SK-N-SH (cell line): ENCODE measurements around the gene C11orf54. TPM values are rescaled to one million over a fixed set of nuclear protein-coding genes. Genes with fewer than 3 reads are reported as not detected.
A peak's percentile ranks its signal among the peaks of the same experiment; 100 is the strongest.

Source experiments
- CTCF ChIA-PET: fragments of 300-600, 350-600 bp; formaldehyde crosslinking; extraction: SDS; loops from one replicate; lab custom pipeline; 2021; lab: Yijun Ruan, JAX
- POLR2A ChIA-PET: fragments of 350-600 bp; sonication (Branson Sonifier 250); formaldehyde crosslinking; extraction: SDS; loops from one replicate; lab custom pipeline; 2020; ENCODE audit warnings: antibody characterized with exemption, inconsistent platforms; lab: Yijun Ruan, JAX
- DNase-seq: peaks from one replicate; pipeline ENCODE4 v3.0.0; 2012
- H2AFZ ChIP-seq: fragments of 200-600 bp; sonication (generic); 2 replicates; pipeline ENCODE4 v1.8.1; 2016; ENCODE audit warnings: antibody characterized with exemption, mild to moderate bottlenecking, low read depth
- H3F3A ChIP-seq: fragments of 200-600 bp; sonication (generic); replicated peaks from 2 replicates; pipeline ENCODE3; 2016; ENCODE audit warnings: antibody characterized with exemption, mild to moderate bottlenecking; ENCODE audit not compliant: insufficient read depth
- H3K27ac ChIP-seq, 2 experiments: fragments of 200-500 bp in 1 of 2; fragments of 200-600 bp in 1 of 2; sonication (Bioruptor generic) in 1 of 2; sonication (generic), shearing (Covaris generic) in 1 of 2; 2 replicates each; pipeline versions ENCODE4 v1.5.1 to v1.6.1; 2014 to 2016; ENCODE audit warnings: low read depth in 2 of 2, inconsistent platforms in 1 of 2, low read length in 1 of 2, mild to moderate bottlenecking in 1 of 2, mixed read lengths in 1 of 2
- H3K27me3 ChIP-seq: fragments of 200-600 bp; sonication (generic), shearing (Covaris generic); 2 replicates; pipeline ENCODE4 v1.6.1; 2016; ENCODE audit warnings: mixed run types; ENCODE audit not compliant: insufficient read depth
- H3K36me3 ChIP-seq, 2 experiments: fragments of 200-500 bp in 1 of 2; fragments of 200-600 bp in 1 of 2; sonication (Bioruptor generic) in 1 of 2; sonication (generic) in 1 of 2; replicated peaks in 1 of 2; 2 replicates each; pipeline versions ENCODE3 to v1.5.1; 2014 to 2016; ENCODE audit warnings: low read length in 1 of 2, mild to moderate bottlenecking in 1 of 2; ENCODE audit not compliant: insufficient read depth in 2 of 2, control insufficient read depth in 1 of 2
- H3K4me1 ChIP-seq, 2 experiments: fragments of 200-500 bp in 1 of 2; fragments of 200-600 bp in 1 of 2; sonication (Bioruptor generic) in 1 of 2; sonication (generic), shearing (Covaris generic) in 1 of 2; 2 replicates each; pipeline versions ENCODE4 v1.5.1 to v1.6.1; 2014 to 2016; ENCODE audit warnings: low read depth in 1 of 2, low read length in 1 of 2, mixed run types in 1 of 2; ENCODE audit not compliant: insufficient read depth in 2 of 2, control insufficient read depth in 1 of 2
- H3K4me2 ChIP-seq: fragments of 200-600 bp; sonication (generic), shearing (Covaris generic); 2 replicates; pipeline ENCODE4 v1.6.1; 2017; ENCODE audit warnings: mixed run types
- H3K4me3 ChIP-seq, 2 experiments: fragments of 200-500 bp in 1 of 2; fragments of 200-600 bp in 1 of 2; sonication (Bioruptor generic) in 1 of 2; sonication (generic), shearing (Covaris generic) in 1 of 2; 2 replicates each; pipeline versions ENCODE4 v1.5.1 to v1.8.1; 2014 to 2016; ENCODE audit warnings: low read depth in 2 of 2, inconsistent platforms in 1 of 2, low read length in 1 of 2, mild to moderate bottlenecking in 1 of 2, mixed read lengths in 1 of 2, moderate library complexity in 1 of 2
- H3K79me2 ChIP-seq: fragments of 200-600 bp; sonication (generic); 2 replicates; pipeline ENCODE4 v1.8.1; 2017; ENCODE audit warnings: mild to moderate bottlenecking; ENCODE audit not compliant: insufficient read depth
- H3K9ac ChIP-seq: fragments of 200-600 bp; sonication (generic); 2 replicates; pipeline ENCODE4 v1.6.1; 2017; ENCODE audit warnings: mixed run types
- H3K9me2 ChIP-seq: fragments of 200-600 bp; sonication (generic); 2 replicates; pipeline ENCODE4 v1.6.1; 2017; ENCODE audit warnings: mixed run types
- H3K9me3 ChIP-seq: fragments of 200-600 bp; sonication (generic); 2 replicates; pipeline ENCODE4 v1.6.1; 2017; ENCODE audit warnings: mixed run types, mild to moderate bottlenecking, moderate library complexity
- H4K20me1 ChIP-seq: fragments of 200-600 bp; sonication (generic); 2 replicates; pipeline ENCODE4 v1.6.1; 2017; ENCODE audit warnings: mild to moderate bottlenecking, mixed run types; ENCODE audit not compliant: insufficient read depth
- CHD2 ChIP-seq: fragments of 150-350 bp; IDR thresholded peaks from 2 replicates; pipeline ENCODE4 v1.6.1; 2018; ENCODE audit warnings: low read length; ENCODE audit not compliant: partially characterized antibody
- ELF1 ChIP-seq: IDR thresholded peaks from 2 replicates; pipeline ENCODE4 v1.4.0; 2012
- EP300 ChIP-seq, 2 experiments: IDR thresholded peaks; 2 replicates each; pipeline versions ENCODE4 v1.4.0 to v1.6.1; 2012; ENCODE audit warnings: borderline replicate concordance in 1 of 2, low read depth in 1 of 2, low read length in 1 of 2
- EZH2phosphoT487 ChIP-seq: fragments of 200-600 bp; sonication (generic); IDR thresholded peaks from 2 replicates; pipeline ENCODE4 v1.6.1; 2017; ENCODE audit warnings: low read depth, mixed run types, mild to moderate bottlenecking, antibody characterized with exemption, moderate library complexity, borderline replicate concordance
- FOSL2 ChIP-seq: IDR thresholded peaks from 2 replicates; pipeline ENCODE4 v1.4.0; 2012; ENCODE audit warnings: low read depth, mild to moderate bottlenecking, moderate library complexity, borderline replicate concordance
- FOXJ3 ChIP-seq: sonication (generic); formaldehyde crosslinking; IDR thresholded peaks from 2 replicates; pipeline ENCODE4 v1.5.1; 2020; ENCODE audit warnings: mild to moderate bottlenecking, missing genetic modification reagents
- FOXM1 ChIP-seq: IDR thresholded peaks from 2 replicates; pipeline ENCODE4 v1.4.0; 2012; ENCODE audit warnings: low read depth, mild to moderate bottlenecking
- GATA2 ChIP-seq: sonication (generic); formaldehyde crosslinking; IDR thresholded peaks from 2 replicates; pipeline ENCODE4 v1.5.0; 2020; ENCODE audit warnings: mild to moderate bottlenecking, missing genetic modification reagents
- JUND ChIP-seq: IDR thresholded peaks from 2 replicates; pipeline ENCODE4 v1.4.0; 2012
- MAX ChIP-seq: IDR thresholded peaks from 2 replicates; pipeline ENCODE4 v1.4.0; 2012; ENCODE audit warnings: low read depth
- MEF2A ChIP-seq: IDR thresholded peaks from 2 replicates; pipeline ENCODE4 v1.4.0; 2012; ENCODE audit warnings: low read depth, borderline replicate concordance
- MXI1 ChIP-seq: IDR thresholded peaks from 2 replicates; pipeline ENCODE4 v1.6.1; 2012; ENCODE audit warnings: mild to moderate bottlenecking, low read depth, low read length, improper control_type of control experiment
- NRF1 ChIP-seq: IDR thresholded peaks from 2 replicates; pipeline ENCODE4 v1.6.1; 2012; ENCODE audit warnings: low read depth, mild to moderate bottlenecking, low read length
- RAD21 ChIP-seq: IDR thresholded peaks from 2 replicates; pipeline ENCODE4 v1.6.1; 2012; ENCODE audit warnings: mild to moderate bottlenecking, low read length
- RFX5 ChIP-seq: IDR thresholded peaks from 2 replicates; pipeline ENCODE4 v1.6.1; 2012; ENCODE audit warnings: mild to moderate bottlenecking, improper control_type of control experiment, low read length
- RXRA ChIP-seq: IDR thresholded peaks from 2 replicates; pipeline ENCODE4 v1.4.0; 2012; ENCODE audit warnings: low read depth, mild to moderate bottlenecking, borderline replicate concordance
- SIN3A ChIP-seq: IDR thresholded peaks from 2 replicates; pipeline ENCODE4 v1.6.1; 2012; ENCODE audit warnings: low read depth, mild to moderate bottlenecking, low read length, moderate library complexity, borderline replicate concordance
- SMC3 ChIP-seq: IDR thresholded peaks from 2 replicates; pipeline ENCODE4 v1.6.1; 2012; ENCODE audit warnings: low read depth, low read length, improper control_type of control experiment
- TAF1 ChIP-seq: IDR thresholded peaks from 2 replicates; pipeline ENCODE4 v1.6.1; 2012; ENCODE audit warnings: low read depth, mild to moderate bottlenecking, low read length, moderate library complexity, borderline replicate concordance
- TEAD4 ChIP-seq: IDR thresholded peaks from 2 replicates; pipeline ENCODE4 v1.4.0; 2012; ENCODE audit warnings: mild to moderate bottlenecking, borderline replicate concordance; ENCODE audit not compliant: insufficient read depth
- YY1 ChIP-seq: IDR thresholded peaks from 2 replicates; pipeline ENCODE4 v1.4.0; 2012; ENCODE audit warnings: low read depth, mild to moderate bottlenecking
- WGBS: methylation state at CpG from one replicate; pipeline ENCODE4 v1.1.6; 2017; ENCODE audit warnings: low lambda C conversion rate; 5-methylcytosine and 5-hydroxymethylcytosine counted together
- polyA plus RNA-seq, 3 experiments: library from polyadenylated mRNA; depleted of rRNA; stranded (reverse); fragments of >200 nt; gene quantifications; 2 replicates each; pipeline ENCODE4 v1.2.3, GENCODE V29; 2012
- TF ChIP-seq, protein P1 (sequence below): IDR thresholded peaks from 2 replicates; pipeline ENCODE4 v1.4.0; 2012; ENCODE audit warnings: low read depth, borderline replicate concordance
- TF ChIP-seq, protein P2 (sequence below): fragments of 150-350 bp; IDR thresholded peaks from 2 replicates; pipeline ENCODE4 v1.6.1; 2016; ENCODE audit warnings: mild to moderate bottlenecking, low read depth, low read length
- TF ChIP-seq, protein P3 (sequence below): IDR thresholded peaks from 2 replicates; pipeline ENCODE4 v1.6.1; 2012; ENCODE audit warnings: mild to moderate bottlenecking, low read depth, low read length, moderate library complexity
- TF ChIP-seq, protein P4 (sequence below): IDR thresholded peaks from 2 replicates; pipeline ENCODE4 v1.4.0; 2012; ENCODE audit warnings: low read depth, borderline replicate concordance

Gene C11orf54
- 7.7 and 12.4 TPM in 2 replicates for polyA plus RNA-seq (2012; rRNA removed)
- polyA plus RNA-seq (2012; cell fraction: cytosol; rRNA removed) = 11.9 and 15.0 TPM in 2 replicates
- polyA plus RNA-seq (2012; cell fraction: nucleus; rRNA removed) = 7.8 and 14.5 TPM in 2 replicates

- H2AFZ ChIP-seq = peak within 1 kb of the TSS; percentile 80
- peak within 1 kb of the TSS; percentile 94 to 95 for H3K4me3 ChIP-seq
- WGBS = 1% methylated on average over 58 of the region's 65 CpGs
- H3K9me2 ChIP-seq = no peaks in the 10 kb centered on the region
- peak; percentile 94 for DNase-seq
- peaks cover 26% of the 10 kb centered on the region for H3F3A ChIP-seq
- POLR2A ChIA-PET = interaction anchor here (0.6 to 3.3 kb wide), 17 partner anchors 9 to 1027 kb away, joined by 3 to 72 read pairs (median 3); partner anchors contain the start of genes AMOTL1, CEP295, MED17 and VSTM5
- peaks cover 65% of the 10 kb centered on the region for H3K79me2 ChIP-seq
- H3K27me3 ChIP-seq = no peaks in the 10 kb centered on the region
- peaks cover 37 to 49% of the 10 kb centered on the region in 2 experiments for H3K36me3 ChIP-seq
- CTCF ChIA-PET = interaction anchor here (0.6 to 1.8 kb wide), 4 partner anchors 11 to 507 kb away, joined by 3 to 5 read pairs (median 4); partner anchors contain the start of gene MED17
- peak within 1 kb of the TSS; percentile 98 for H3K9ac ChIP-seq
- peak within 1 kb of the TSS; percentile 93 to 96 for H3K27ac ChIP-seq
- H3K4me2 ChIP-seq = peak within 1 kb of the TSS; percentile 88
- H4K20me1 ChIP-seq = peaks cover 42% of the 10 kb centered on the region
- H3K4me1 ChIP-seq = peaks cover 8 to 19% of the 10 kb centered on the region in 2 experiments; a peak in 3 of 4 replicates
- H3K9me3 ChIP-seq = no peaks in the 10 kb centered on the region
- TF ChIP-seq MXI1 (peak; percentile 78), JUND (no peak), YY1 (peak; percentile 90), FOSL2 (no peak), CHD2 (peak; percentile 99), TAF1 (peak; percentile 95), SIN3A (peak; percentile 97), TEAD4 (no peak), FOXJ3 (CRISPR knock-in tag) (no peak), FOXM1 (no peak), SMC3 (no peak), NRF1 (peak; percentile 44), GATA2 (CRISPR knock-in tag) (no peak), MAX (peak; percentile 54; the same call in 1 of the 2 replicates), RAD21 (no peak), MEF2A (no peak), ELF1 (peak; percentile 94), RXRA (no peak), RFX5 (no peak), EP300 (IDR thresholded peaks at IDR 0.05; ENCODE audit: borderline replicate concordance in 1 of 2, low read depth in 1 of 2, low read length in 1 of 2) (no peak), EZH2phosphoT487 (no peak)
- TF ChIP-seq, protein P1, sequence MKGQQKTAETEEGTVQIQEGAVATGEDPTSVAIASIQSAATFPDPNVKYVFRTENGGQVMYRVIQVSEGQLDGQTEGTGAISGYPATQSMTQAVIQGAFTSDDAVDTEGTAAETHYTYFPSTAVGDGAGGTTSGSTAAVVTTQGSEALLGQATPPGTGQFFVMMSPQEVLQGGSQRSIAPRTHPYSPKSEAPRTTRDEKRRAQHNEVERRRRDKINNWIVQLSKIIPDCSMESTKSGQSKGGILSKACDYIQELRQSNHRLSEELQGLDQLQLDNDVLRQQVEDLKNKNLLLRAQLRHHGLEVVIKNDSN = no peak
- TF ChIP-seq, protein P2, sequence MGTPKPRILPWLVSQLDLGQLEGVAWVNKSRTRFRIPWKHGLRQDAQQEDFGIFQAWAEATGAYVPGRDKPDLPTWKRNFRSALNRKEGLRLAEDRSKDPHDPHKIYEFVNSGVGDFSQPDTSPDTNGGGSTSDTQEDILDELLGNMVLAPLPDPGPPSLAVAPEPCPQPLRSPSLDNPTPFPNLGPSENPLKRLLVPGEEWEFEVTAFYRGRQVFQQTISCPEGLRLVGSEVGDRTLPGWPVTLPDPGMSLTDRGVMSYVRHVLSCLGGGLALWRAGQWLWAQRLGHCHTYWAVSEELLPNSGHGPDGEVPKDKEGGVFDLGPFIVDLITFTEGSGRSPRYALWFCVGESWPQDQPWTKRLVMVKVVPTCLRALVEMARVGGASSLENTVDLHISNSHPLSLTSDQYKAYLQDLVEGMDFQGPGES = no peak
- TF ChIP-seq, protein P3, sequence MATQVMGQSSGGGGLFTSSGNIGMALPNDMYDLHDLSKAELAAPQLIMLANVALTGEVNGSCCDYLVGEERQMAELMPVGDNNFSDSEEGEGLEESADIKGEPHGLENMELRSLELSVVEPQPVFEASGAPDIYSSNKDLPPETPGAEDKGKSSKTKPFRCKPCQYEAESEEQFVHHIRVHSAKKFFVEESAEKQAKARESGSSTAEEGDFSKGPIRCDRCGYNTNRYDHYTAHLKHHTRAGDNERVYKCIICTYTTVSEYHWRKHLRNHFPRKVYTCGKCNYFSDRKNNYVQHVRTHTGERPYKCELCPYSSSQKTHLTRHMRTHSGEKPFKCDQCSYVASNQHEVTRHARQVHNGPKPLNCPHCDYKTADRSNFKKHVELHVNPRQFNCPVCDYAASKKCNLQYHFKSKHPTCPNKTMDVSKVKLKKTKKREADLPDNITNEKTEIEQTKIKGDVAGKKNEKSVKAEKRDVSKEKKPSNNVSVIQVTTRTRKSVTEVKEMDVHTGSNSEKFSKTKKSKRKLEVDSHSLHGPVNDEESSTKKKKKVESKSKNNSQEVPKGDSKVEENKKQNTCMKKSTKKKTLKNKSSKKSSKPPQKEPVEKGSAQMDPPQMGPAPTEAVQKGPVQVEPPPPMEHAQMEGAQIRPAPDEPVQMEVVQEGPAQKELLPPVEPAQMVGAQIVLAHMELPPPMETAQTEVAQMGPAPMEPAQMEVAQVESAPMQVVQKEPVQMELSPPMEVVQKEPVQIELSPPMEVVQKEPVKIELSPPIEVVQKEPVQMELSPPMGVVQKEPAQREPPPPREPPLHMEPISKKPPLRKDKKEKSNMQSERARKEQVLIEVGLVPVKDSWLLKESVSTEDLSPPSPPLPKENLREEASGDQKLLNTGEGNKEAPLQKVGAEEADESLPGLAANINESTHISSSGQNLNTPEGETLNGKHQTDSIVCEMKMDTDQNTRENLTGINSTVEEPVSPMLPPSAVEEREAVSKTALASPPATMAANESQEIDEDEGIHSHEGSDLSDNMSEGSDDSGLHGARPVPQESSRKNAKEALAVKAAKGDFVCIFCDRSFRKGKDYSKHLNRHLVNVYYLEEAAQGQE = 0 out of 2 replicates have a peak, but pooled peaks have one; percentile 36
- TF ChIP-seq, protein P4, sequence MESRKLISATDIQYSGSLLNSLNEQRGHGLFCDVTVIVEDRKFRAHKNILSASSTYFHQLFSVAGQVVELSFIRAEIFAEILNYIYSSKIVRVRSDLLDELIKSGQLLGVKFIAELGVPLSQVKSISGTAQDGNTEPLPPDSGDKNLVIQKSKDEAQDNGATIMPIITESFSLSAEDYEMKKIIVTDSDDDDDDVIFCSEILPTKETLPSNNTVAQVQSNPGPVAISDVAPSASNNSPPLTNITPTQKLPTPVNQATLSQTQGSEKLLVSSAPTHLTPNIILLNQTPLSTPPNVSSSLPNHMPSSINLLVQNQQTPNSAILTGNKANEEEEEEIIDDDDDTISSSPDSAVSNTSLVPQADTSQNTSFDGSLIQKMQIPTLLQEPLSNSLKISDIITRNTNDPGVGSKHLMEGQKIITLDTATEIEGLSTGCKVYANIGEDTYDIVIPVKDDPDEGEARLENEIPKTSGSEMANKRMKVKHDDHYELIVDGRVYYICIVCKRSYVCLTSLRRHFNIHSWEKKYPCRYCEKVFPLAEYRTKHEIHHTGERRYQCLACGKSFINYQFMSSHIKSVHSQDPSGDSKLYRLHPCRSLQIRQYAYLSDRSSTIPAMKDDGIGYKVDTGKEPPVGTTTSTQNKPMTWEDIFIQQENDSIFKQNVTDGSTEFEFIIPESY = peak; percentile 98
These were observed at the start of gene C11orf54, which contains the start of gene TAF1D for GRCh38 chr11:93741094-93741881. TSS of gene C11orf54 (plus strand) at chr11:93741672. CDS start at chr11:93747394, 5,722 bp downstream. TSS of gene TAF1D (minus strand) at chr11:93741495. CDS start at chr11:93739304, 2,191 bp downstream.
